GM21825 (cell line): ENCODE measurements around the gene STXBP5.
"Not testable (repeated sequence)": the region's sequence is repeated elsewhere in the genome, so short reads cannot be mapped to it uniquely, and the experiment has no call there.

Experiments
- ATAC-seq: cut with Tn5 transposase; IDR thresholded peaks from one replicate; pipeline ENCODE4 v1.9.1; 2021; ENCODE audit warnings: mild to moderate bottlenecking, moderate library complexity; ENCODE audit not compliant: unreplicated experiment

Gene STXBP5

GRCh38 chr6:147238906-147239305, 34.7 kb downstream of the STXBP5 start:
- no peak for ATAC-seq

GRCh38 chr6:147244832-147245231, 40.6 kb downstream of the STXBP5 start:
- no peak for ATAC-seq

GRCh38 chr6:147245693-147246092, 41.5 kb downstream of the STXBP5 start:
- ATAC-seq = no peak

- no peak for ATAC-seq
These were observed 42.8 kb downstream of the STXBP5 start for GRCh38 chr6:147246853-147247635.

GRCh38 chr6:147248859-147249258, 44.6 kb downstream of the STXBP5 start:
- no peak for ATAC-seq

- ATAC-seq = no peak
These were observed 46.9 kb downstream of the STXBP5 start for GRCh38 chr6:147251072-147251471.

- ATAC-seq = not testable (repeated sequence)
These were observed 50.8 kb downstream of the STXBP5 start for GRCh38 chr6:147254929-147255473.

GRCh38 chr6:147255948-147256674, 51.9 kb downstream of the STXBP5 start:
- ATAC-seq = no peak

- ATAC-seq = no peak
These were observed 53.5 kb downstream of the STXBP5 start for GRCh38 chr6:147257760-147258159.

GRCh38 chr6:147260091-147260490, 55.9 kb downstream of the STXBP5 start:
- ATAC-seq = no peak

GRCh38 chr6:147262946-147263345, 58.7 kb downstream of the STXBP5 start:
- no peak for ATAC-seq

- ATAC-seq = no peak
These were observed 62.6 kb downstream of the STXBP5 start for GRCh38 chr6:147266821-147267220.

- ATAC-seq = no peak
These were observed 63.4 kb downstream of the STXBP5 start for GRCh38 chr6:147267658-147268057.

GRCh38 chr6:147268254-147268653, 64.0 kb downstream of the STXBP5 start:
- ATAC-seq = no peak

GRCh38 chr6:147274012-147274411, 69.8 kb downstream of the STXBP5 start:
- no peak for ATAC-seq

- no peak for ATAC-seq
These were observed 70.6 kb downstream of the STXBP5 start for GRCh38 chr6:147274776-147275175.

GRCh38 chr6:147278891-147279290, 74.7 kb downstream of the STXBP5 start:
- ATAC-seq = no peak

GRCh38 chr6:147279427-147279826, 75.2 kb downstream of the STXBP5 start:
- ATAC-seq = no peak

- no peak for ATAC-seq
These were observed 77.8 kb downstream of the STXBP5 start for GRCh38 chr6:147281895-147282565.

- ATAC-seq = no peak
These were observed 78.3 kb downstream of the STXBP5 start for GRCh38 chr6:147282566-147282959.

- no peak for ATAC-seq
These were observed 79.2 kb downstream of the STXBP5 start for GRCh38 chr6:147283460-147283859.
